Measurements from ENCODE around the gene RASA3. TPM values are rescaled to one million over a fixed set of nuclear protein-coding genes. Genes with fewer than 3 reads are reported as not detected.

RASA3 gene
- total RNA-seq, 1 experiment from 2014 or later, result 22.3 TPM

DNA sequence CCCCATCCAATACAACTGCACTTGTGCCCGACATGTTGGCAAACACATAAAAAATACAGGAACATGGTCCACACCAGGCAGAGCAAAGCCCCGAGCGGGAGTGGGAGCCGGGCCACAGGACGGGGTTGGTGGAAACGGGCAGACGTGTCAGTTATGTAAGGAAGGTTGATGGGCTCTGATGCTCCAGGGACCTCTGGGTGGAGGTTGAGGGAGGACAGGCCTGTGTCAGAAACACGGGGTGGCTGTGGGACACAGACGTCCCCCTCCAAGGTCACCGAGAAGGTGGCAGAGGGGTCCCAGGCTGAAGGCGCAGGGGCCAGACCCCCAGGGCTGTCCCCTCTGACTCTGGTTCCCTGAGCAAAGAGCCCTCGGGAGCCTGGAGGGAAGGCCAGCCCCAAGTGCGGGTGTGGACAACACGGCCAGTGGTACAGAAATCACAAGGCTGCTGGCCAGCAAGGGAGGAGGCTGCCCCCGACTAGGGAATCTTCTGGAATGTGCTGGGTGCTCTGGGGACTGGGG lies 127.2 kb downstream of the RASA3 start:
- peaks cover 6% of the 10 kb centered on the region for H3K36me3 Mint-ChIP-seq
- H3K4me3 Mint-ChIP-seq, result no peak overlapping the region
- CTCF ChIA-PET, result no interaction called here
- no peaks in the 10 kb centered on the region for H3K27me3 Mint-ChIP-seq (ENCODE audit: low read depth)
- no peak overlapping the region for H3K27ac Mint-ChIP-seq
- POLR2A ChIA-PET, result no interaction called here
- no peaks in the 10 kb centered on the region for H3K9me3 Mint-ChIP-seq
- no peak for ATAC-seq
- TF ChIP-seq NFYB (CRISPR knock-in tag; conservative IDR thresholded peaks at IDR 0.05; ENCODE audit: low read depth) (no peak), ZNF416 (CRISPR knock-in tag; IDR thresholded peaks at IDR 0.05) (no peak)
- TF ChIP-seq, protein P1, sequence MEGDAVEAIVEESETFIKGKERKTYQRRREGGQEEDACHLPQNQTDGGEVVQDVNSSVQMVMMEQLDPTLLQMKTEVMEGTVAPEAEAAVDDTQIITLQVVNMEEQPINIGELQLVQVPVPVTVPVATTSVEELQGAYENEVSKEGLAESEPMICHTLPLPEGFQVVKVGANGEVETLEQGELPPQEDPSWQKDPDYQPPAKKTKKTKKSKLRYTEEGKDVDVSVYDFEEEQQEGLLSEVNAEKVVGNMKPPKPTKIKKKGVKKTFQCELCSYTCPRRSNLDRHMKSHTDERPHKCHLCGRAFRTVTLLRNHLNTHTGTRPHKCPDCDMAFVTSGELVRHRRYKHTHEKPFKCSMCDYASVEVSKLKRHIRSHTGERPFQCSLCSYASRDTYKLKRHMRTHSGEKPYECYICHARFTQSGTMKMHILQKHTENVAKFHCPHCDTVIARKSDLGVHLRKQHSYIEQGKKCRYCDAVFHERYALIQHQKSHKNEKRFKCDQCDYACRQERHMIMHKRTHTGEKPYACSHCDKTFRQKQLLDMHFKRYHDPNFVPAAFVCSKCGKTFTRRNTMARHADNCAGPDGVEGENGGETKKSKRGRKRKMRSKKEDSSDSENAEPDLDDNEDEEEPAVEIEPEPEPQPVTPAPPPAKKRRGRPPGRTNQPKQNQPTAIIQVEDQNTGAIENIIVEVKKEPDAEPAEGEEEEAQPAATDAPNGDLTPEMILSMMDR (IDR thresholded peaks at IDR 0.05), result no peak
- no peak for DNase-seq (ENCODE audit: low spot score)
- no peaks in the 10 kb centered on the region for H3K4me1 Mint-ChIP-seq

DNA sequence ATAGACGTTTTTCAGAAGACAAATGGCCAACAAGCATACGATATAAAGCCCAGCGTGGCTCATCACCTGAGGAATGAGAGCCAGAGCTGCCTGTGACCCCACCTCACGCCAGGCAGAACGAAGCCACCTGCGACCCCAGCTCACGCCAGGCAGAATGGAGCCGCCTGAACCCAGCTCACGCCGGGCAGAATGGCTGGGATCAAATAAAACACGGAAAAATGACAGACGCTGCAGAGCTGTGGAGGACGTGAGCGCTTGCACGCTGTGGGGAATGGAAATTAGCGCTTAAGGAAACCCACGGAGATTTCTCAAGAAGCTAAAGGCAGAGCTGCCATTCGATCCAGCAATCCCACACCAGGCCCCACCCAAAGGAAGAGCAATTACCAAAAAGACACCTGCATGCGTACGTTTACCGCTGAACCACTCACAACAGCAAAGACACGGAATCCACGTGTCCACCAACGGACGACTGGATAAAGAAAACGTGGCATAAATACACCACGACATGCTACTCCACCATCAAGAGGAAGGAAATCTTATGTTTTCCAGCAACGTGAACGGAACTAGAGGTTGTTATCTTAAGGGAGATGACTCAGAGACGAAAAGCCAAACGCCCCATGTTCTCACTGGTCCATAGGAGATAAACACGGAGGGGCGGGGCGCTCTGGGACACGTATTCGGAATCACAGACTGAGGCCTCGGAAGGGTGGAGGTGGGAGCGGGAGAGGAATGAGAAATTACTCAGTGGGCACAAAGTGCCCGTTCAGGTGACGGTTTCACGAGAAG lies 127.8 kb downstream of the RASA3 start:
- Mint-ChIP-seq H3K27ac (peak overlapping the region; percentile 38; the same call in 1 of the 2 replicates), H3K36me3 (peaks cover 6% of the 10 kb centered on the region), H3K4me1 (no peaks in the 10 kb centered on the region), H3K9me3 (no peaks in the 10 kb centered on the region), H3K27me3 (ENCODE audit: low read depth) (no peaks in the 10 kb centered on the region), H3K4me3 (no peak overlapping the region)
- CTCF ChIA-PET, result no interaction called here
- ATAC-seq (no peak), DNase-seq (ENCODE audit: low spot score) (no peak)
- POLR2A ChIA-PET, result no interaction called here
- TF ChIP-seq, protein P1 (IDR thresholded peaks at IDR 0.05), result no peak
- TF ChIP-seq, protein P2, sequence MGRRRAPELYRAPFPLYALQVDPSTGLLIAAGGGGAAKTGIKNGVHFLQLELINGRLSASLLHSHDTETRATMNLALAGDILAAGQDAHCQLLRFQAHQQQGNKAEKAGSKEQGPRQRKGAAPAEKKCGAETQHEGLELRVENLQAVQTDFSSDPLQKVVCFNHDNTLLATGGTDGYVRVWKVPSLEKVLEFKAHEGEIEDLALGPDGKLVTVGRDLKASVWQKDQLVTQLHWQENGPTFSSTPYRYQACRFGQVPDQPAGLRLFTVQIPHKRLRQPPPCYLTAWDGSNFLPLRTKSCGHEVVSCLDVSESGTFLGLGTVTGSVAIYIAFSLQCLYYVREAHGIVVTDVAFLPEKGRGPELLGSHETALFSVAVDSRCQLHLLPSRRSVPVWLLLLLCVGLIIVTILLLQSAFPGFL (CRISPR knock-in tag; IDR thresholded peaks at IDR 0.05; ENCODE audit: borderline replicate concordance), result no peak
- TF ChIP-seq MYBL2 (CRISPR knock-in tag; IDR thresholded peaks at IDR 0.05), result no peak
- TF ChIP-seq, protein P3, sequence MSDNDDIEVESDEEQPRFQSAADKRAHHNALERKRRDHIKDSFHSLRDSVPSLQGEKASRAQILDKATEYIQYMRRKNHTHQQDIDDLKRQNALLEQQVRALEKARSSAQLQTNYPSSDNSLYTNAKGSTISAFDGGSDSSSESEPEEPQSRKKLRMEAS (CRISPR knock-in tag; IDR thresholded peaks at IDR 0.05), result no peak
- TF ChIP-seq ZNF138 (CRISPR knock-in tag; conservative IDR thresholded peaks at IDR 0.05), result no peak
- TF ChIP-seq, protein P4, sequence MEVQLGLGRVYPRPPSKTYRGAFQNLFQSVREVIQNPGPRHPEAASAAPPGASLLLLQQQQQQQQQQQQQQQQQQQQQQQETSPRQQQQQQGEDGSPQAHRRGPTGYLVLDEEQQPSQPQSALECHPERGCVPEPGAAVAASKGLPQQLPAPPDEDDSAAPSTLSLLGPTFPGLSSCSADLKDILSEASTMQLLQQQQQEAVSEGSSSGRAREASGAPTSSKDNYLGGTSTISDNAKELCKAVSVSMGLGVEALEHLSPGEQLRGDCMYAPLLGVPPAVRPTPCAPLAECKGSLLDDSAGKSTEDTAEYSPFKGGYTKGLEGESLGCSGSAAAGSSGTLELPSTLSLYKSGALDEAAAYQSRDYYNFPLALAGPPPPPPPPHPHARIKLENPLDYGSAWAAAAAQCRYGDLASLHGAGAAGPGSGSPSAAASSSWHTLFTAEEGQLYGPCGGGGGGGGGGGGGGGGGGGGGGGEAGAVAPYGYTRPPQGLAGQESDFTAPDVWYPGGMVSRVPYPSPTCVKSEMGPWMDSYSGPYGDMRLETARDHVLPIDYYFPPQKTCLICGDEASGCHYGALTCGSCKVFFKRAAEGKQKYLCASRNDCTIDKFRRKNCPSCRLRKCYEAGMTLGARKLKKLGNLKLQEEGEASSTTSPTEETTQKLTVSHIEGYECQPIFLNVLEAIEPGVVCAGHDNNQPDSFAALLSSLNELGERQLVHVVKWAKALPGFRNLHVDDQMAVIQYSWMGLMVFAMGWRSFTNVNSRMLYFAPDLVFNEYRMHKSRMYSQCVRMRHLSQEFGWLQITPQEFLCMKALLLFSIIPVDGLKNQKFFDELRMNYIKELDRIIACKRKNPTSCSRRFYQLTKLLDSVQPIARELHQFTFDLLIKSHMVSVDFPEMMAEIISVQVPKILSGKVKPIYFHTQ (CRISPR knock-in tag; IDR thresholded peaks at IDR 0.05), result no peak
- no peak for TF ChIP-seq JUN (CRISPR knock-in tag; IDR thresholded peaks at IDR 0.05)
- TF ChIP-seq, protein P5, sequence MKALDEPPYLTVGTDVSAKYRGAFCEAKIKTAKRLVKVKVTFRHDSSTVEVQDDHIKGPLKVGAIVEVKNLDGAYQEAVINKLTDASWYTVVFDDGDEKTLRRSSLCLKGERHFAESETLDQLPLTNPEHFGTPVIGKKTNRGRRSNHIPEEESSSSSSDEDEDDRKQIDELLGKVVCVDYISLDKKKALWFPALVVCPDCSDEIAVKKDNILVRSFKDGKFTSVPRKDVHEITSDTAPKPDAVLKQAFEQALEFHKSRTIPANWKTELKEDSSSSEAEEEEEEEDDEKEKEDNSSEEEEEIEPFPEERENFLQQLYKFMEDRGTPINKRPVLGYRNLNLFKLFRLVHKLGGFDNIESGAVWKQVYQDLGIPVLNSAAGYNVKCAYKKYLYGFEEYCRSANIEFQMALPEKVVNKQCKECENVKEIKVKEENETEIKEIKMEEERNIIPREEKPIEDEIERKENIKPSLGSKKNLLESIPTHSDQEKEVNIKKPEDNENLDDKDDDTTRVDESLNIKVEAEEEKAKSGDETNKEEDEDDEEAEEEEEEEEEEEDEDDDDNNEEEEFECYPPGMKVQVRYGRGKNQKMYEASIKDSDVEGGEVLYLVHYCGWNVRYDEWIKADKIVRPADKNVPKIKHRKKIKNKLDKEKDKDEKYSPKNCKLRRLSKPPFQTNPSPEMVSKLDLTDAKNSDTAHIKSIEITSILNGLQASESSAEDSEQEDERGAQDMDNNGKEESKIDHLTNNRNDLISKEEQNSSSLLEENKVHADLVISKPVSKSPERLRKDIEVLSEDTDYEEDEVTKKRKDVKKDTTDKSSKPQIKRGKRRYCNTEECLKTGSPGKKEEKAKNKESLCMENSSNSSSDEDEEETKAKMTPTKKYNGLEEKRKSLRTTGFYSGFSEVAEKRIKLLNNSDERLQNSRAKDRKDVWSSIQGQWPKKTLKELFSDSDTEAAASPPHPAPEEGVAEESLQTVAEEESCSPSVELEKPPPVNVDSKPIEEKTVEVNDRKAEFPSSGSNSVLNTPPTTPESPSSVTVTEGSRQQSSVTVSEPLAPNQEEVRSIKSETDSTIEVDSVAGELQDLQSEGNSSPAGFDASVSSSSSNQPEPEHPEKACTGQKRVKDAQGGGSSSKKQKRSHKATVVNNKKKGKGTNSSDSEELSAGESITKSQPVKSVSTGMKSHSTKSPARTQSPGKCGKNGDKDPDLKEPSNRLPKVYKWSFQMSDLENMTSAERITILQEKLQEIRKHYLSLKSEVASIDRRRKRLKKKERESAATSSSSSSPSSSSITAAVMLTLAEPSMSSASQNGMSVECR (CRISPR knock-in tag; IDR thresholded peaks at IDR 0.05; ENCODE audit: borderline replicate concordance), result no peak
- TF ChIP-seq ZBTB21 (CRISPR knock-in tag; IDR thresholded peaks at IDR 0.05; ENCODE audit: borderline replicate concordance), result no peak
- TF ChIP-seq SMAD3 (CRISPR knock-in tag; IDR thresholded peaks at IDR 0.05; ENCODE audit: borderline replicate concordance), result no peak
- TF ChIP-seq IRF2 (CRISPR knock-in tag; IDR thresholded peaks at IDR 0.05; ENCODE audit: borderline replicate concordance, low read depth), result no peak
- TF ChIP-seq, protein P6, sequence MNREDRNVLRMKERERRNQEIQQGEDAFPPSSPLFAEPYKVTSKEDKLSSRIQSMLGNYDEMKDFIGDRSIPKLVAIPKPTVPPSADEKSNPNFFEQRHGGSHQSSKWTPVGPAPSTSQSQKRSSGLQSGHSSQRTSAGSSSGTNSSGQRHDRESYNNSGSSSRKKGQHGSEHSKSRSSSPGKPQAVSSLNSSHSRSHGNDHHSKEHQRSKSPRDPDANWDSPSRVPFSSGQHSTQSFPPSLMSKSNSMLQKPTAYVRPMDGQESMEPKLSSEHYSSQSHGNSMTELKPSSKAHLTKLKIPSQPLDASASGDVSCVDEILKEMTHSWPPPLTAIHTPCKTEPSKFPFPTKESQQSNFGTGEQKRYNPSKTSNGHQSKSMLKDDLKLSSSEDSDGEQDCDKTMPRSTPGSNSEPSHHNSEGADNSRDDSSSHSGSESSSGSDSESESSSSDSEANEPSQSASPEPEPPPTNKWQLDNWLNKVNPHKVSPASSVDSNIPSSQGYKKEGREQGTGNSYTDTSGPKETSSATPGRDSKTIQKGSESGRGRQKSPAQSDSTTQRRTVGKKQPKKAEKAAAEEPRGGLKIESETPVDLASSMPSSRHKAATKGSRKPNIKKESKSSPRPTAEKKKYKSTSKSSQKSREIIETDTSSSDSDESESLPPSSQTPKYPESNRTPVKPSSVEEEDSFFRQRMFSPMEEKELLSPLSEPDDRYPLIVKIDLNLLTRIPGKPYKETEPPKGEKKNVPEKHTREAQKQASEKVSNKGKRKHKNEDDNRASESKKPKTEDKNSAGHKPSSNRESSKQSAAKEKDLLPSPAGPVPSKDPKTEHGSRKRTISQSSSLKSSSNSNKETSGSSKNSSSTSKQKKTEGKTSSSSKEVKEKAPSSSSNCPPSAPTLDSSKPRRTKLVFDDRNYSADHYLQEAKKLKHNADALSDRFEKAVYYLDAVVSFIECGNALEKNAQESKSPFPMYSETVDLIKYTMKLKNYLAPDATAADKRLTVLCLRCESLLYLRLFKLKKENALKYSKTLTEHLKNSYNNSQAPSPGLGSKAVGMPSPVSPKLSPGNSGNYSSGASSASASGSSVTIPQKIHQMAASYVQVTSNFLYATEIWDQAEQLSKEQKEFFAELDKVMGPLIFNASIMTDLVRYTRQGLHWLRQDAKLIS (CRISPR knock-in tag; IDR thresholded peaks at IDR 0.05; ENCODE audit: borderline replicate concordance), result no peak
- no peak for TF ChIP-seq TEAD1 (CRISPR knock-in tag; IDR thresholded peaks at IDR 0.05)
